ENCODE data around the gene PSMC6.

- TF ChIP-seq CTCF (conservative IDR thresholded peaks at IDR 0.05 in 1 of 2, IDR thresholded peaks at IDR 0.05 in 1 of 2; ENCODE audit: low read depth in 1 of 2, low read length in 2 of 2), result no peak
- no peak for TF ChIP-seq EZH2 (IDR thresholded peaks at IDR 0.05; ENCODE audit: low read length, missing control alignments)
Measured at GRCh38 chr14:52700701-52701172, 6.3 kb upstream of the PSMC6 start.

Measured in fibroblast of lung (primary cell).